Measurements from ENCODE around the gene KRI1.

The KRI1 gene

GRCh38 chr19:10538204-10538983 lies 27.4 kb downstream of the KRI1 start:
- no peaks in the 10 kb centered on the region for H3K27me3 ChIP-seq (ENCODE audit: insufficient read depth, low read length, poor library complexity, severe bottlenecking)
- no peak overlapping the region for H3K9ac ChIP-seq (ENCODE audit: low read depth, low read length, poor library complexity, severe bottlenecking)
- H3K9me3 ChIP-seq (ENCODE audit: insufficient read depth, low read depth, low read length): no peaks in the 10 kb centered on the region
- no peak overlapping the region for H3K4me3 ChIP-seq (ENCODE audit: low read length, poor library complexity, severe bottlenecking)
- TF ChIP-seq EZH2phosphoT487 (IDR thresholded peaks at IDR 0.05; ENCODE audit: borderline replicate concordance) (no peak), CTCF (conservative IDR thresholded peaks at IDR 0.05; ENCODE audit: low read length) (no peak)
- peaks cover 6% of the 10 kb centered on the region for H3K4me1 ChIP-seq (ENCODE audit: insufficient read depth, low read length, poor library complexity, severe bottlenecking)
- no peaks in the 10 kb centered on the region for H3K9me2 ChIP-seq (replicated peaks; ENCODE audit: low read depth, low read length)
- no peak overlapping the region for H2AFZ ChIP-seq (ENCODE audit: low read length)
- no peaks in the 10 kb centered on the region for H3K36me3 ChIP-seq (ENCODE audit: insufficient read depth, low read length)
- H4K20me1 ChIP-seq (ENCODE audit: insufficient read depth, low read length, poor library complexity, severe bottlenecking): no peaks in the 10 kb centered on the region
- H3K4me2 ChIP-seq (ENCODE audit: low read depth, low read length, poor library complexity, severe bottlenecking): no peak overlapping the region
- no peaks in the 10 kb centered on the region for H3K79me2 ChIP-seq (ENCODE audit: insufficient read depth, low read length)
- H3F3A ChIP-seq (ENCODE audit: low read depth): peaks cover 5% of the 10 kb centered on the region

- Histone ChIP-seq H3K9ac (ENCODE audit: low read depth, low read length, poor library complexity, severe bottlenecking) (no peak overlapping the region), H3K4me1 (ENCODE audit: insufficient read depth, low read length, poor library complexity, severe bottlenecking) (peaks cover 3% of the 10 kb centered on the region), H2AFZ (ENCODE audit: low read length) (no peak overlapping the region), H3K4me3 (ENCODE audit: low read length, poor library complexity, severe bottlenecking) (no peak overlapping the region), H3K9me3 (ENCODE audit: insufficient read depth, low read depth, low read length) (no peaks in the 10 kb centered on the region), H3K27me3 (ENCODE audit: insufficient read depth, low read length, poor library complexity, severe bottlenecking) (no peaks in the 10 kb centered on the region), H3F3A (ENCODE audit: low read depth) (peaks cover under 1% of the 10 kb centered on the region), H3K36me3 (ENCODE audit: insufficient read depth, low read length) (no peaks in the 10 kb centered on the region), H4K20me1 (ENCODE audit: insufficient read depth, low read length, poor library complexity, severe bottlenecking) (no peaks in the 10 kb centered on the region), H3K9me2 (replicated peaks; ENCODE audit: low read depth, low read length) (no peaks in the 10 kb centered on the region), H3K4me2 (ENCODE audit: low read depth, low read length, poor library complexity, severe bottlenecking) (no peak overlapping the region), H3K79me2 (ENCODE audit: insufficient read depth, low read length) (no peaks in the 10 kb centered on the region)
- TF ChIP-seq CTCF (conservative IDR thresholded peaks at IDR 0.05; ENCODE audit: low read length) (no peak), EZH2phosphoT487 (IDR thresholded peaks at IDR 0.05; ENCODE audit: borderline replicate concordance) (no peak)
Observed at GRCh38 chr19:10537668-10538067, 28.1 kb downstream of the KRI1 start.

- Histone ChIP-seq H3K4me2 (ENCODE audit: low read depth, low read length, poor library complexity, severe bottlenecking) (no peak overlapping the region), H3K4me1 (ENCODE audit: insufficient read depth, low read length, poor library complexity, severe bottlenecking) (no peaks in the 10 kb centered on the region), H3K4me3 (ENCODE audit: low read length, poor library complexity, severe bottlenecking) (no peak overlapping the region), H3K27me3 (ENCODE audit: insufficient read depth, low read length, poor library complexity, severe bottlenecking) (no peaks in the 10 kb centered on the region), H3K36me3 (ENCODE audit: insufficient read depth, low read length) (no peaks in the 10 kb centered on the region), H3K9ac (ENCODE audit: low read depth, low read length, poor library complexity, severe bottlenecking) (no peak overlapping the region), H3K9me2 (replicated peaks; ENCODE audit: low read depth, low read length) (no peaks in the 10 kb centered on the region), H3K9me3 (ENCODE audit: insufficient read depth, low read depth, low read length) (no peaks in the 10 kb centered on the region), H4K20me1 (ENCODE audit: insufficient read depth, low read length, poor library complexity, severe bottlenecking) (no peaks in the 10 kb centered on the region), H3F3A (ENCODE audit: low read depth) (no peaks in the 10 kb centered on the region), H2AFZ (ENCODE audit: low read length) (no peak overlapping the region; the same call in 1 of the 2 replicates), H3K79me2 (ENCODE audit: insufficient read depth, low read length) (no peaks in the 10 kb centered on the region)
- TF ChIP-seq EZH2phosphoT487 (IDR thresholded peaks at IDR 0.05; ENCODE audit: borderline replicate concordance): no peak
Observed at GRCh38 chr19:10535613-10536012, 30.2 kb downstream of the KRI1 start.
